ENCODE results near the gene SSTR4.

SSTR4 gene

GRCh38 chr20:23086931-23087411 is 51.9 kb downstream of the SSTR4 start:
- no peak for TF ChIP-seq CTCF (IDR thresholded peaks at IDR 0.05)
- no peak for TF ChIP-seq ZFX (IDR thresholded peaks at IDR 0.05; ENCODE audit: borderline replicate concordance)
- no peak overlapping the region for H3K27ac ChIP-seq

DNA sequence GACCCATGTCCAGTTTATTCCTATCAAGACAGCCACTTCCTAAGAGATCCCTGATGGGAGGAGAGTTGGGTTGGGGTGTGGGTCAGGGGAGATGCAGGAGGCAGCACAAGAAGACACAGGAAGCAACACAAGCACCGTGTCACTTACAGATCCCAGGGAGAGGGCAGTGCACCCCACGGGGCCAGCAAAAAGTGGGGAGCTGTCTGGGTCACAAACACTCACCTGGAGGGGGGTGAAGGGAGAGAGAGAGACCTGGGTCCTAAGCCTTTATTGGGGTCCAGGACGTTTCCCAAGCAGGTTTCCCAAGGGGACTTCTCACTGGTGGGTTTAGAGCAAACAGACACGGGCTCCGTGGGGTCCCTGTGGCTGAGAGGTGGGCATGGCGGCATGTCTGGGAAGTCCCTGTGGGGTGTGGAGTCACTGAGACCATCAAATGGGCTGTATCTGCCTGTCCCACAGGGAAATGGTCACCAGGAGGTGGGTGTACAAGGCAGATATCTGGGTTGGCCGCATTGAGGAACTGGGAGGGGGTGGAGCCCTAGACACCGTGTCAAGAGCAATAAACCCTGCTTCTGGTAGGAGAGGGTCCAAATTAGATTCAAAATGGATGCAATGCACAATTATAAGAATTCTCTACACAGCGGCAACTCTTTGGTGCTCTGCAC is 52.6 kb downstream of the SSTR4 start:
- TF ChIP-seq ZFX (IDR thresholded peaks at IDR 0.05; ENCODE audit: borderline replicate concordance) (no peak), CTCF (IDR thresholded peaks at IDR 0.05) (no peak)

More for the DNA sequence above, 52.6 kb downstream of the SSTR4 start:
- H3K27ac ChIP-seq, result no peak overlapping the region
